Liver (tissue), 9 donors: ENCODE data around the gene RCL1. TPM values are rescaled to one million over a fixed set of nuclear protein-coding genes. Genes with fewer than 3 reads are reported as not detected.

Experiments used
- DNase-seq: peaks from one replicate; pipeline ENCODE4 v3.0.0-alpha.2; 2017; ENCODE audit warnings: low spot score
- H3K27ac ChIP-seq, 2 donors: one replicate each; pipeline ENCODE4 v1.7.0; 2013; ENCODE audit warnings: inconsistent platforms in 2 of 2, low read length in 2 of 2, control low read depth in 1 of 2, low read depth in 1 of 2, mild to moderate bottlenecking in 1 of 2
- H3K27me3 ChIP-seq, 4 donors: one replicate each; pipeline versions ENCODE4 v1.6.1 to v1.7.0; 2013; ENCODE audit warnings: low read length in 3 of 4, inconsistent platforms in 1 of 4, mild to moderate bottlenecking in 1 of 4, moderate library complexity in 1 of 4; ENCODE audit not compliant: control insufficient read depth in 4 of 4, insufficient read depth in 4 of 4
- H3K36me3 ChIP-seq, 4 donors: one replicate each; pipeline versions ENCODE4 v1.6.1 to v1.7.0; 2013; ENCODE audit warnings: low read length in 3 of 4, mild to moderate bottlenecking in 3 of 4, low read depth in 1 of 4, moderate library complexity in 1 of 4; ENCODE audit not compliant: control insufficient read depth in 4 of 4, insufficient read depth in 3 of 4
- H3K4me1 ChIP-seq, 4 donors: one replicate each; pipeline versions ENCODE4 v1.6.1 to v1.7.0; 2013; ENCODE audit warnings: low read length in 3 of 4, mild to moderate bottlenecking in 3 of 4, moderate library complexity in 1 of 4; ENCODE audit not compliant: control insufficient read depth in 4 of 4, insufficient read depth in 4 of 4
- H3K4me3 ChIP-seq, 3 donors: one replicate each; pipeline versions ENCODE4 v1.6.1 to v1.7.0; 2013; ENCODE audit warnings: low read length in 3 of 3, control low read depth in 1 of 3, low read depth in 1 of 3, mild to moderate bottlenecking in 1 of 3
- H3K9ac ChIP-seq, 2 donors: one replicate each; pipeline ENCODE4 v1.7.0; 2013; ENCODE audit warnings: low read length in 2 of 2, mild to moderate bottlenecking in 2 of 2, moderate library complexity in 2 of 2, control low read depth in 1 of 2, low read depth in 1 of 2
- H3K9me3 ChIP-seq, 4 donors: one replicate each; pipeline versions ENCODE4 v1.6.1 to v1.7.0; 2013; ENCODE audit warnings: low read length in 3 of 4; ENCODE audit not compliant: control insufficient read depth in 4 of 4
- ATF3 ChIP-seq: IDR thresholded peaks from 2 replicates; pipeline ENCODE4 v1.6.1; 2016; ENCODE audit warnings: antibody characterized with exemption
- CTCF ChIP-seq: fragments of 150-350 bp; IDR thresholded peaks from 2 replicates; pipeline ENCODE4 v1.5.1; 2017; ENCODE audit warnings: improper control_type of control experiment, low read depth, low read length; ENCODE audit not compliant: missing input control
- EGR1 ChIP-seq, 2 donors: IDR thresholded peaks; 2 replicates each; pipeline ENCODE4 v1.6.1; 2016 to 2018; ENCODE audit warnings: antibody characterized with exemption in 2 of 2, low read depth in 2 of 2
- FOXA1 ChIP-seq: IDR thresholded peaks from 2 replicates; pipeline ENCODE4 v1.6.1; 2016; ENCODE audit warnings: antibody characterized with exemption
- FOXA2 ChIP-seq: IDR thresholded peaks from 2 replicates; pipeline ENCODE4 v1.6.1; 2016; ENCODE audit warnings: antibody characterized with exemption
- GABPA ChIP-seq, 2 donors: IDR thresholded peaks in 1 of 2; conservative IDR thresholded peaks in 1 of 2; 2 replicates each; pipeline ENCODE4 v1.6.1; 2016; ENCODE audit warnings: antibody characterized with exemption in 2 of 2, mild to moderate bottlenecking in 1 of 2, moderate library complexity in 1 of 2
- HNF4A ChIP-seq, 2 donors: conservative IDR thresholded peaks; 2 replicates each; pipeline ENCODE4 v1.6.1; 2016; ENCODE audit warnings: antibody characterized with exemption in 2 of 2, mild to moderate bottlenecking in 2 of 2
- HNF4G ChIP-seq: IDR thresholded peaks from 2 replicates; pipeline ENCODE4 v1.6.1; 2016; ENCODE audit warnings: antibody characterized with exemption
- JUND ChIP-seq, 2 donors: IDR thresholded peaks; 2 replicates each; pipeline ENCODE4 v1.6.1; 2016; ENCODE audit warnings: antibody characterized with exemption in 2 of 2
- NR2F2 ChIP-seq: IDR thresholded peaks from 2 replicates; pipeline ENCODE4 v1.6.1; 2016; ENCODE audit warnings: antibody characterized with exemption
- REST ChIP-seq: IDR thresholded peaks from 2 replicates; pipeline ENCODE4 v1.6.1; 2016; ENCODE audit warnings: antibody characterized with exemption, mild to moderate bottlenecking
- RXRA ChIP-seq, 2 donors: IDR thresholded peaks; 2 replicates each; pipeline ENCODE4 v1.6.1; 2017 to 2018; ENCODE audit warnings: antibody characterized with exemption in 2 of 2, mild to moderate bottlenecking in 1 of 2
- SP1 ChIP-seq: IDR thresholded peaks from 2 replicates; pipeline ENCODE4 v1.6.1; 2018; ENCODE audit warnings: antibody characterized with exemption, mild to moderate bottlenecking
- TAF1 ChIP-seq: conservative IDR thresholded peaks from 2 replicates; pipeline ENCODE4 v1.6.1; 2016; ENCODE audit warnings: antibody characterized with exemption, mild to moderate bottlenecking
- YY1 ChIP-seq: IDR thresholded peaks from 2 replicates; pipeline ENCODE4 v1.6.1; 2016; ENCODE audit warnings: antibody characterized with exemption, mild to moderate bottlenecking
- ZBTB33 ChIP-seq: IDR thresholded peaks from 2 replicates; pipeline ENCODE4 v1.6.1; 2016; ENCODE audit warnings: antibody characterized with exemption
- WGBS: extraction: QIAGEN DNeasy Blood & Tissue Kit; methylation state at CpG from one replicate; pipeline ENCODE4 v1.1.7; 2013; 5-methylcytosine and 5-hydroxymethylcytosine counted together
- polyA plus RNA-seq, 2 donors: library from polyadenylated mRNA; stranded (reverse) in 1 of 2; unstranded in 1 of 2; fragments of 200-250 nt in 1 of 2; fragments of >200 nt in 1 of 2; fragmentation: Nextera tagmentation in 1 of 2; extraction: Ambion mirVana in 1 of 2; gene quantifications; one replicate each; pipeline versions ENCODE4 v1.2.1 to v1.2.3, GENCODE V29; 2013 to 2015
- total RNA-seq, 2 donors: library from RNA; depleted of rRNA; stranded (reverse); fragments of >200 nt; gene quantifications; one replicate each; pipeline ENCODE4 v1.2.3, GENCODE V29; 2014
- donor health status: healthy.
- donor health status: healthy.
- donor health status: healthy.
- donor health status: healthy.
- donor health status: healthy.

Gene RCL1
- total and polyA plus RNA-seq, 4 donors = 52.2 to 121 (median 86.8) TPM

- H3K9me3 ChIP-seq = no peaks in the 10 kb centered on the region
- no peaks in the 10 kb centered on the region for H3K27me3 ChIP-seq
- H3K4me1 ChIP-seq = peaks cover 4 to 34% (median 22%) of the 10 kb centered on the region in 4 donors
- no peak overlapping the region for H3K27ac ChIP-seq
- no peak overlapping the region for H3K9ac ChIP-seq
- H3K36me3 ChIP-seq = peaks cover 2 to 71% (median 52%) of the 10 kb centered on the region in 4 donors
- no peak for DNase-seq
- H3K4me3 ChIP-seq = no peak overlapping the region
- TF ChIP-seq GABPA (IDR thresholded peaks at IDR 0.05 in 1 of 2, conservative IDR thresholded peaks at IDR 0.05 in 1 of 2) (no peak), YY1 (no peak)
- WGBS = 98% methylated on average over 1 of the region's 1 CpG
Observed at GRCh38 chr9:4854265-4854590, 61.5 kb downstream of the RCL1 start.

GRCh38 chr9:4855841-4856240, 63.1 kb downstream of the RCL1 start:
- TF ChIP-seq RXRA (IDR thresholded peaks at IDR 0.05) (no peak), TAF1 (no peak), SP1 (no peak), ZBTB33 (no peak), REST (no peak), CTCF (no peak), HNF4G (no peak), JUND (IDR thresholded peaks at IDR 0.05) (no peak)
- H3K9me3 ChIP-seq = no peaks in the 10 kb centered on the region
- H3K27me3 ChIP-seq = no peaks in the 10 kb centered on the region
- 90% methylated on average over 2 of the region's 2 CpGs for WGBS
- no peak overlapping the region for H3K9ac ChIP-seq
- DNase-seq = no peak
- H3K27ac ChIP-seq = no peak overlapping the region
- H3K36me3 ChIP-seq = peaks cover 4 to 71% (median 53%) of the 10 kb centered on the region in 4 donors
- H3K4me3 ChIP-seq = no peak overlapping the region
- peaks cover 1 to 25% (median 14%) of the 10 kb centered on the region in 4 donors for H3K4me1 ChIP-seq

GRCh38 chr9:4857163-4857810, 64.5 kb downstream of the RCL1 start:
- 84% methylated on average over 8 of the region's 8 CpGs for WGBS
- Histone ChIP-seq H3K4me1 (peaks cover 6 to 26% (median 13%) of the 10 kb centered on the region in 4 donors), H3K9me3 (no peaks in the 10 kb centered on the region), H3K36me3 (peaks cover 4 to 76% (median 53%) of the 10 kb centered on the region in 4 donors), H3K27ac (no peak overlapping the region), H3K4me3 (no peak overlapping the region), H3K9ac (no peak overlapping the region), H3K27me3 (no peaks in the 10 kb centered on the region)
- DNase-seq = no peak
- TF ChIP-seq SP1 (no peak), FOXA2 (no peak), EGR1 (IDR thresholded peaks at IDR 0.05; ENCODE audit: low read depth in 2 of 2) (no peak), TAF1 (no peak), NR2F2 (no peak), HNF4A (conservative IDR thresholded peaks at IDR 0.05) (no peak), CTCF (no peak), FOXA1 (no peak), HNF4G (no peak), ATF3 (no peak), JUND (IDR thresholded peaks at IDR 0.05) (no peak)
